HepG2 (cell line): ENCODE measurements around the gene NPPC. TPM values are rescaled to one million over a fixed set of nuclear protein-coding genes. Genes with fewer than 3 reads are reported as not detected.
A peak's percentile ranks its signal among the peaks of the same experiment; 100 is the strongest.

Experiments used
- ATAC-seq: fragments of 200-7000 bp; cut with Tn5 transposase; 3 replicates; pipeline ENCODE4 v1.9.1; 2020; ENCODE audit warnings: mild to moderate bottlenecking, moderate library complexity
- BruUV-seq: library from RNA; stranded (reverse); fragments of 400-500 nt; replicated peaks from 2 replicates; lab custom pipeline; 2021; lab: Mats Ljungman, UMichigan
- CTCF ChIA-PET: fragments of 300-600 bp; formaldehyde crosslinking; extraction: SDS; loops from one replicate; lab custom pipeline; 2021; ENCODE audit warnings: low total read pairs, inconsistent platforms, low intra/inter-chr PET ratio; lab: Yijun Ruan, JAX
- POLR2A ChIA-PET: fragments of 350-600 bp; sonication (Branson Sonifier 250); formaldehyde crosslinking; loops from one replicate; lab custom pipeline; 2020; ENCODE audit warnings: antibody characterized with exemption, inconsistent platforms; lab: Yijun Ruan, JAX
- DNase-seq: peaks from one replicate; pipeline ENCODE4 v3.0.0-alpha.2; 2015; ENCODE audit warnings: low spot score
- FAIRE-seq: peaks from 3 replicates; lab custom pipeline; 2011; peaks lifted over from hg19 to GRCh38; lab: Jason Lieb, UNC
- H2AFZ ChIP-seq: one replicate; pipeline ENCODE4 v1.6.1; 2011; ENCODE audit warnings: low read length, inconsistent platforms
- H3K27ac ChIP-seq: fragments of 300-600 bp; 3 replicates; pipeline ENCODE4 v1.8.0; 2011; ENCODE audit warnings: mixed run types, mild to moderate bottlenecking, mixed read lengths, low read length, inconsistent platforms; ENCODE audit not compliant: insufficient read depth; ENCODE audit errors: extremely low read length
- H3K27me3 ChIP-seq, 2 experiments: fragments of 200-600 bp in 1 of 2; 2 replicates in 1 of 2; 3 replicates in 1 of 2; pipeline versions ENCODE4 v1.6.0 to v1.8.0; 2011; ENCODE audit warnings: low read length in 2 of 2, mild to moderate bottlenecking in 2 of 2, moderate library complexity in 2 of 2, inconsistent platforms in 1 of 2; ENCODE audit not compliant: insufficient read depth in 2 of 2, control insufficient read depth in 1 of 2
- H3K36me3 ChIP-seq, 2 experiments: fragments of 200-600 bp in 1 of 2; replicated peaks in 1 of 2; 2 replicates in 1 of 2; 3 replicates in 1 of 2; pipeline versions ENCODE4 v1.5.1 to v1.8.0; 2011; ENCODE audit warnings: low read length in 2 of 2, inconsistent platforms in 1 of 2; ENCODE audit not compliant: insufficient read depth in 2 of 2, control insufficient read depth in 1 of 2
- H3K4me1 ChIP-seq: 2 replicates; pipeline ENCODE4 v1.5.1; 2012; ENCODE audit warnings: low read length, inconsistent platforms; ENCODE audit not compliant: insufficient read depth
- H3K4me2 ChIP-seq: 2 replicates; pipeline ENCODE4 v1.6.0; 2011; ENCODE audit warnings: low read depth, low read length, inconsistent platforms
- H3K4me3 ChIP-seq, 3 experiments: fragments of 200-600 bp in 1 of 3; sonication (generic), shearing (Covaris generic) in 1 of 3; replicated peaks in 1 of 3; 2 replicates each; pipeline ENCODE4 v1.5.1; 2011 to 2016; ENCODE audit warnings: low read length in 3 of 3, inconsistent platforms in 2 of 3, low read depth in 2 of 3, mild to moderate bottlenecking in 2 of 3, control low read depth in 1 of 3, mixed read lengths in 1 of 3; ENCODE audit not compliant: insufficient read depth in 1 of 3
- H3K79me2 ChIP-seq: one replicate; pipeline ENCODE4 v1.6.1; 2011; ENCODE audit warnings: low read length, inconsistent platforms; ENCODE audit not compliant: insufficient read depth
- H3K9ac ChIP-seq: 2 replicates; pipeline ENCODE4 v1.6.0; 2011; ENCODE audit warnings: mild to moderate bottlenecking, low read depth, low read length, inconsistent platforms; ENCODE audit not compliant: insufficient read depth
- H3K9me3 ChIP-seq: 2 replicates; pipeline ENCODE4 v1.5.1; 2012; ENCODE audit warnings: mild to moderate bottlenecking, low read length
- H4K20me1 ChIP-seq: 2 replicates; pipeline ENCODE4 v1.6.0; 2011; ENCODE audit warnings: inconsistent platforms, mild to moderate bottlenecking, low read length, moderate library complexity; ENCODE audit not compliant: insufficient read depth
- CTCF ChIP-seq: sonication (generic); formaldehyde crosslinking; IDR thresholded peaks from 2 replicates; pipeline ENCODE4 v1.5.0; 2020; ENCODE audit warnings: mild to moderate bottlenecking, missing genetic modification reagents, moderate library complexity
- MTF2 ChIP-seq: sonication (generic); formaldehyde crosslinking; IDR thresholded peaks from 2 replicates; pipeline ENCODE4 v1.5.0; 2020; ENCODE audit warnings: missing genetic modification reagents, borderline replicate concordance
- RAD21 ChIP-seq: fragments of 450-650 bp; formaldehyde crosslinking; IDR thresholded peaks from 2 replicates; pipeline ENCODE4 v1.5.0; 2020; ENCODE audit warnings: mild to moderate bottlenecking
- XRCC5 ChIP-seq: fragments of 200-400 bp; formaldehyde crosslinking; optimal IDR thresholded peaks from 2 replicates; pipeline ENCODE3; 2017; ENCODE audit warnings: mild to moderate bottlenecking, low read length
- ZIK1 ChIP-seq: sonication (generic); formaldehyde crosslinking; IDR thresholded peaks from 2 replicates; pipeline ENCODE4 v1.5.0; 2020; ENCODE audit warnings: mild to moderate bottlenecking, low read depth, missing genetic modification reagents, borderline replicate concordance
- ZNF687 ChIP-seq: sonication (generic); formaldehyde crosslinking; IDR thresholded peaks from 2 replicates; pipeline ENCODE4 v1.5.1; 2020; ENCODE audit warnings: mild to moderate bottlenecking, missing genetic modification reagents, moderate library complexity
- ZNF761 ChIP-seq: sonication (generic); formaldehyde crosslinking; conservative IDR thresholded peaks from 2 replicates; pipeline ENCODE4 v1.4.0; 2020; ENCODE audit warnings: mild to moderate bottlenecking, missing genetic modification reagents
- ZSCAN21 ChIP-seq: sonication (generic); formaldehyde crosslinking; IDR thresholded peaks from 2 replicates; pipeline ENCODE4 v1.8.0; 2022; ENCODE audit warnings: mild to moderate bottlenecking, missing genetic modification reagents, moderate library complexity, borderline replicate concordance
- WGBS: methylation state at CpG from one replicate; pipeline ENCODE4 v1.1.6; 2017; ENCODE audit warnings: low lambda C conversion rate; 5-methylcytosine and 5-hydroxymethylcytosine counted together
- in situ Hi-C: cut with HindIII; loops from 2 replicates; pipeline ENCODE4 v1.10.0; 2017; ENCODE audit warnings: low pct_unique_long_range_greater_than_20kb; ENCODE audit not compliant: extremely low pct_ligation_motif_present
- intact Hi-C: fragments of 100-400 bp; cut with micrococcal nuclease; formaldehyde crosslinking; loops from one replicate; pipeline ENCODE4 v1.10.0; 2022; ENCODE audit not compliant: unreplicated experiment
- polyA plus RNA-seq, 8 experiments: library from polyadenylated mRNA; depleted of rRNA in 3 of 8; stranded (reverse) in 7 of 8; unstranded in 1 of 8; fragments of >200 nt; fragmentation: Illumina TruSeq in 4 of 8; extraction: Trizol in 4 of 8; gene quantifications; 2 replicates each; pipeline versions ENCODE4 v1.2.1 to v1.2.3, GENCODE V29; 2011 to 2016; ENCODE audit warnings: low read depth in 4 of 8, missing spikeins in 1 of 8, mixed read lengths in 1 of 8; ENCODE audit not compliant: insufficient read depth in 1 of 8
- total RNA-seq, 5 experiments: library from RNA; depleted of rRNA; stranded (reverse); fragments of >200 nt; fragmentation: Illumina TruSeq; extraction: Trizol; gene quantifications; 2 replicates each; pipeline ENCODE4 v1.2.3, GENCODE V29; 2016; ENCODE audit warnings: low read depth in 1 of 5

The NPPC gene
- total and polyA plus RNA-seq, 2 of the 13 experiments (the other 11 are each of a cell fraction or from before 2014, with no cell fraction given): 0.11 TPM; not detected in 1

GRCh38 chr2:231929961-231930592, 3.9 kb upstream of the NPPC start:
- H3K36me3 ChIP-seq: no peaks in the 10 kb centered on the region
- H2AFZ ChIP-seq: no peak overlapping the region
- no peak for TF ChIP-seq ZNF761 (CRISPR knock-in tag)
- peak; percentile 57 for TF ChIP-seq CTCF (CRISPR knock-in tag)
- TF ChIP-seq ZSCAN21 (CRISPR knock-in tag): 0 out of 2 replicates have a peak, but pooled peaks have one; percentile 11
- peak; percentile 25; the same call in 1 of the 2 replicates for TF ChIP-seq ZNF687 (CRISPR knock-in tag)
- peak; percentile 28; the same call in 1 of the 2 replicates for TF ChIP-seq RAD21 (CRISPR knock-in tag)
- no peak for TF ChIP-seq MTF2 (CRISPR knock-in tag)
- TF ChIP-seq XRCC5: peak; percentile 40
- TF ChIP-seq ZIK1 (CRISPR knock-in tag): no peak
- no peak for DNase-seq
- H3K4me1 ChIP-seq: peaks cover 43% of the 10 kb centered on the region
- H3K27me3 ChIP-seq: peaks cover 17 to 86% of the 10 kb centered on the region in 2 experiments; a peak in 4 of 5 replicates
- H3K79me2 ChIP-seq: no peaks in the 10 kb centered on the region
- H3K9ac ChIP-seq: no peak overlapping the region
- intact Hi-C loops: loop anchor here (5.0 kb wide), 1 partner anchor 32 kb away; the partner anchor contains the start of gene DIS3L2
- H3K9me3 ChIP-seq: no peaks in the 10 kb centered on the region
- no peak for ATAC-seq
- no peak overlapping the region for H3K4me2 ChIP-seq
- no peak overlapping the region for H3K4me3 ChIP-seq
- H3K27ac ChIP-seq: no peak overlapping the region
- in situ Hi-C loops: loop anchor here (10.0 kb wide), 1 partner anchor 215 kb away; no protein-coding TSS in a partner anchor
- POLR2A ChIA-PET: no interaction called here
- CTCF ChIA-PET: no interaction called here
- FAIRE-seq: no peak
- H4K20me1 ChIP-seq: no peaks in the 10 kb centered on the region; the same call in 1 of the 2 replicates
- BruUV-seq: no TSS peak
- 15% methylated on average over 11 of the region's 11 CpGs for WGBS
